PC-3 (cell line): Measurements from ENCODE around the gene AK8. TPM values are rescaled to one million over a fixed set of nuclear protein-coding genes. Genes with fewer than 3 reads are reported as not detected.

Experiments used
- ATAC-seq: fragments of 200-7000 bp; cut with Tn5 transposase; 2 replicates; pipeline ENCODE4 v1.9.1; 2020; ENCODE audit warnings: mild to moderate bottlenecking, moderate library complexity
- BruUV-seq: library from RNA; stranded (reverse); fragments of 400-500 nt; replicated peaks from 2 replicates; lab custom pipeline; 2021; lab: Mats Ljungman, UMichigan
- CTCF ChIA-PET: fragments of 300-600 bp; sonication (Branson Sonifier 250); formaldehyde crosslinking; loops from one replicate; lab custom pipeline; 2022; ENCODE audit warnings: antibody characterized with exemption; lab: Charles Lee
- POLR2A ChIA-PET: fragments of 300-600 bp; sonication (Branson Sonifier 250); formaldehyde crosslinking; loops from one replicate; lab custom pipeline; 2022; ENCODE audit warnings: antibody characterized with exemption; ENCODE audit not compliant: unreplicated experiment; lab: Charles Lee
- DNase-seq: peaks from one replicate; pipeline ENCODE4 v3.0.0-alpha.2; 2015
- H2AFZ ChIP-seq: fragments of 300-600 bp; sonication (generic); 2 replicates; pipeline ENCODE4 v1.6.0; 2016; ENCODE audit warnings: antibody characterized with exemption, low read length
- H3F3A ChIP-seq: fragments of 300-600 bp; sonication (generic); one replicate; pipeline ENCODE4 v1.6.0; 2017; ENCODE audit warnings: antibody characterized with exemption, low read length, control low read depth, mild to moderate bottlenecking; ENCODE audit not compliant: unreplicated experiment
- H3K27ac ChIP-seq: fragments of 300-600 bp; sonication (generic); 2 replicates; pipeline ENCODE4 v1.5.1; 2016; ENCODE audit warnings: mild to moderate bottlenecking, low read length
- H3K27me3 ChIP-seq: fragments of 300-600 bp; sonication (generic); 2 replicates; pipeline ENCODE4 v1.6.1; 2016; ENCODE audit warnings: low read length, mixed read lengths
- H3K36me3 ChIP-seq: fragments of 300-600 bp; sonication (generic); 2 replicates; pipeline ENCODE4 v1.6.1; 2016; ENCODE audit warnings: low read depth, mixed run types, low read length, mixed read lengths
- H3K4me1 ChIP-seq: fragments of 300-600 bp; sonication (generic); 2 replicates; pipeline ENCODE4 v1.5.1; 2016; ENCODE audit warnings: low read length; ENCODE audit not compliant: insufficient read depth
- H3K4me2 ChIP-seq: fragments of 300-600 bp; sonication (generic); 2 replicates; pipeline ENCODE4 v1.6.0; 2016; ENCODE audit warnings: low read length
- H3K4me3 ChIP-seq: fragments of 300-600 bp; sonication (generic); 2 replicates; pipeline ENCODE4 v1.5.1; 2016; ENCODE audit warnings: mild to moderate bottlenecking, low read length, mixed read lengths
- H3K79me2 ChIP-seq: fragments of 300-600 bp; sonication (generic); 2 replicates; pipeline ENCODE4 v1.6.1; 2017; ENCODE audit warnings: low read length, mixed read lengths
- H3K9ac ChIP-seq: fragments of 300-600 bp; sonication (generic); 2 replicates; pipeline ENCODE4 v1.6.0; 2016; ENCODE audit warnings: mild to moderate bottlenecking, low read length
- H3K9me2 ChIP-seq: fragments of 300-600 bp; sonication (generic); replicated peaks from 2 replicates; pipeline ENCODE4 v1.6.1; 2016; ENCODE audit warnings: mixed run types, low read length, mixed read lengths
- H3K9me3 ChIP-seq: fragments of 300-600 bp; sonication (generic); 2 replicates; pipeline ENCODE4 v1.6.1; 2016; ENCODE audit warnings: low read length, mixed read lengths
- H4K20me1 ChIP-seq: fragments of 300-600 bp; sonication (generic); 2 replicates; pipeline ENCODE4 v1.6.1; 2016; ENCODE audit warnings: low read length, mixed read lengths
- CTCF ChIP-seq: fragments of 300-600 bp; sonication (generic); conservative IDR thresholded peaks from 2 replicates; pipeline ENCODE4 v1.5.1; 2017; ENCODE audit warnings: antibody characterized with exemption, low read depth, mild to moderate bottlenecking, low read length
- EZH2 ChIP-seq: fragments of 300-600 bp; sonication (generic); IDR thresholded peaks from one replicate; pipeline ENCODE4 v1.6.1; 2017; ENCODE audit warnings: antibody characterized with exemption, mild to moderate bottlenecking, low read length; ENCODE audit not compliant: unreplicated experiment
- EZH2phosphoT487 ChIP-seq: fragments of 300-600 bp; sonication (generic); IDR thresholded peaks from 2 replicates; pipeline ENCODE4 v1.6.1; 2018; ENCODE audit warnings: mild to moderate bottlenecking, antibody characterized with exemption, low read length, borderline replicate concordance
- intact Hi-C: fragments of 100-400 bp; cut with micrococcal nuclease; formaldehyde crosslinking; loops from 2 replicates; pipeline ENCODE4 v1.9.0; 2023
- total RNA-seq: library from RNA; depleted of rRNA; stranded (reverse); fragments of >200 nt; gene quantifications from 2 replicates; pipeline ENCODE4 v1.2.3, GENCODE V29; 2014

The AK8 gene
- total RNA-seq, 1 experiment from 2014 or later = 0.55 TPM

- H3K9ac ChIP-seq = no peak overlapping the region
- no peaks in the 10 kb centered on the region for H3K4me1 ChIP-seq
- H3K27ac ChIP-seq = no peak overlapping the region
- H3K9me2 ChIP-seq = no peaks in the 10 kb centered on the region
- no peak for ATAC-seq
- CTCF ChIA-PET = no interaction called here
- no peaks in the 10 kb centered on the region for H3K79me2 ChIP-seq
- no peak overlapping the region for H3K4me2 ChIP-seq
- H3K4me3 ChIP-seq = no peak overlapping the region
- no peak overlapping the region for H2AFZ ChIP-seq
- H3K27me3 ChIP-seq = no peaks in the 10 kb centered on the region
- H3F3A ChIP-seq = no peaks in the 10 kb centered on the region
- DNase-seq = no peak
- TF ChIP-seq CTCF = no peak
- no peak for TF ChIP-seq EZH2
- no peak for TF ChIP-seq EZH2phosphoT487
- BruUV-seq = no TSS peak
- no peaks in the 10 kb centered on the region for H4K20me1 ChIP-seq
- H3K36me3 ChIP-seq = no peaks in the 10 kb centered on the region
- POLR2A ChIA-PET = no interaction called here
- no peaks in the 10 kb centered on the region for H3K9me3 ChIP-seq
- intact Hi-C loops = no loop called here
Observed at GRCh38 chr9:132855904-132856303, 22.2 kb downstream of the AK8 start.

DNA sequence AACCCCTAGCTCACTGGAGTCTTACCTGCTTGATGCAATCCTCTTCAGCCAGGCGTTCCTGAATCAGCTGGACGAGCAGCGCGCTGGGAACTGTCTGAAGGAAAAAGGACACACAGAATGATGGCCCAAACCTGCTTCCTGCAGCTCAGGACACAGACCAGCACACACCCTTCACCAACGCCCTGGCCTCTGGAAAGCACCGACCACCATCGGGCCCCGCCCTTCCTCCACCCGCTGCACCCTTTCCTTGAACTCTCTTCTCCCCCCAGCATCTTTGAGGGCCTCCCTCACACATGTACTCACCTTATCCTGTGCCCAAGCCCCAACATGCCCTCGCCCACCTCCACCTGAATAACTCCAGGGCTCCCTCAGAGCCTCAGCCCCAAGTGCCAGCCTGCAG lies 23.3 kb downstream of the AK8 start:
- no peaks in the 10 kb centered on the region for H4K20me1 ChIP-seq
- no peak overlapping the region for H3K4me3 ChIP-seq
- no peak for TF ChIP-seq CTCF
- no peaks in the 10 kb centered on the region for H3K79me2 ChIP-seq
- H3K27ac ChIP-seq = no peak overlapping the region
- BruUV-seq = no TSS peak
- H3K9me2 ChIP-seq = no peaks in the 10 kb centered on the region
- no peak overlapping the region for H3K9ac ChIP-seq
- no peak overlapping the region for H2AFZ ChIP-seq
- CTCF ChIA-PET = no interaction called here
- H3K36me3 ChIP-seq = no peaks in the 10 kb centered on the region
- H3K27me3 ChIP-seq = no peaks in the 10 kb centered on the region
- intact Hi-C loops = no loop called here
- no peaks in the 10 kb centered on the region for H3F3A ChIP-seq
- no peaks in the 10 kb centered on the region for H3K4me1 ChIP-seq
- H3K4me2 ChIP-seq = no peak overlapping the region
- no peak for DNase-seq
- no peaks in the 10 kb centered on the region for H3K9me3 ChIP-seq
- POLR2A ChIA-PET = no interaction called here
- ATAC-seq = no peak

DNA sequence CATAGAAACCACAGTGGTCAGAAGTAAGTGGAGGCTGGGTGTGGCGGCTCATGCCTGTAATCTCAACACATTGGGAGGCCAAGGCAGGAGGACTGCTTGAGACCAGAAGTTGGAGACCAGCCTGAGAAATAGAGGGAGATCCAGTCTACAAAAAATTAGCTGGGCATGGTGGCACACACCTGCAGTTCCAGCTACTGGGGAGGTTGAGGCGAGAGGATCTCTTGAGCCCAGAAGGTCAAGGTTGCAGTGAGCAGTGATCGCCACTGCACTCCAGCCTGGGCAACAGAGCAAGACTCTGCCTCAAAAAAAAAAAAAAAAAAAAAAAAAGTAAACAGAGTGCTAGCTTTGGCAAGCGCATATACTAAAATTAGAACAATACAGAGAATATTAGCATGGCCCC lies 24.6 kb downstream of the AK8 start:
- intact Hi-C loops = no loop called here
- ChIA-PET CTCF (no interaction called here), POLR2A (no interaction called here)
- no peaks in the 10 kb centered on the region for H4K20me1 ChIP-seq
- H3F3A ChIP-seq = no peaks in the 10 kb centered on the region
- no peak overlapping the region for H3K27ac ChIP-seq
- no peak for DNase-seq
- H3K4me1 ChIP-seq = no peaks in the 10 kb centered on the region
- no peaks in the 10 kb centered on the region for H3K9me3 ChIP-seq
- no peak overlapping the region for H3K9ac ChIP-seq
- no peaks in the 10 kb centered on the region for H3K36me3 ChIP-seq
- no peak overlapping the region for H2AFZ ChIP-seq
- H3K9me2 ChIP-seq = no peaks in the 10 kb centered on the region
- no peak for ATAC-seq
- no peak for TF ChIP-seq EZH2phosphoT487
- TF ChIP-seq CTCF = no peak
- TF ChIP-seq EZH2 = no peak
- no TSS peak for BruUV-seq
- no peaks in the 10 kb centered on the region for H3K79me2 ChIP-seq
- no peak overlapping the region for H3K4me2 ChIP-seq
- H3K27me3 ChIP-seq = no peaks in the 10 kb centered on the region
- H3K4me3 ChIP-seq = no peak overlapping the region
